Raji (cell line): ENCODE results near the gene SUSD4.

ENCODE experiments used
- POLR2A ChIP-seq: IDR thresholded peaks from 2 replicates; pipeline ENCODE4 v1.6.1; 2011; ENCODE audit warnings: low read depth, low read length, control low read depth; ENCODE audit not compliant: insufficient read depth

Gene SUSD4

GRCh38 chr1:223258751-223259198 is 105.2 kb downstream of the SUSD4 start:
- no peak for TF ChIP-seq POLR2A

GRCh38 chr1:223257856-223258550 is 106.0 kb downstream of the SUSD4 start:
- no peak for TF ChIP-seq POLR2A

GRCh38 chr1:223256034-223256433 is 107.9 kb downstream of the SUSD4 start:
- TF ChIP-seq POLR2A = no peak

DNA sequence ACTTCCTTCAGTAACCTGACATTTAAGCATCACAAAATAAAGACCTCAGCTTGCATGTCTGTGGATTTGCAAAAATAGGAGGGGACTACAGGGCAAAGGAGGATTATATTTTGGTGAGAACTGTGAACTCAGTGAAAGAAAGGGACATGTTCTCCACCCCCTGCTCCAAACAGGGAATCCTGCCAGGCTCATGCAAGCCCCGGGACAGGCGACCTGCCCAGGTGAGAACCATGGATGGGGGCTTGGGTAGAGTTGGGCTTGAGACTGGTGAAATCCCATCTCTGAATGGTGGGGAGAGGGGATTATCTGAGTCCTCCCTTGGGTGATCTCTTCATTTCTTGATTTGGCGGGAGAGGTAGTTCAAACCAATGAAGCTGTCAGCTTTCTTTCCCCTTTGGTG is 110.1 kb downstream of the SUSD4 start:
- TF ChIP-seq POLR2A = no peak

GRCh38 chr1:223250632-223251015 is 113.4 kb downstream of the SUSD4 start:
- TF ChIP-seq POLR2A = no peak

- TF ChIP-seq POLR2A = no peak
Observed at GRCh38 chr1:223249854-223250631, 113.9 kb downstream of the SUSD4 start.

DNA sequence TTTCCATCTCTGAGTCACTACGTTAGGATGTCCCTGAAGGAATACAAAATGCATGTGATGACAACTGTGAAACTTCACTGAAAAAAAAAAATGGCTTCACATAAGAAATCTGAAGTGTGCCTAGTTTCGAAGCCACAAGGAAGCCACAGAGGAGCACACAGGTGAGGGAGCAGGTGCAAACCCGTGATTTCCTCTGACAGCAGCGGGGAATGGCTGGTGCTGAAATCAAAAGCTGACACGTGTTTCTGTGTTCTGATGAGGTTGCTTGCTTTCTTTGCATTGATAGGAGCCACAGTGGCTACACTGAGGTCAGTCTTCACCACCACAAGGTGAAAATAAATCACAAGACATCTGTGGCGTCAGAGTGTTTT is 115.2 kb downstream of the SUSD4 start:
- TF ChIP-seq POLR2A = no peak

- no peak for TF ChIP-seq POLR2A
Observed at GRCh38 chr1:223248001-223248769, 115.8 kb downstream of the SUSD4 start.

DNA sequence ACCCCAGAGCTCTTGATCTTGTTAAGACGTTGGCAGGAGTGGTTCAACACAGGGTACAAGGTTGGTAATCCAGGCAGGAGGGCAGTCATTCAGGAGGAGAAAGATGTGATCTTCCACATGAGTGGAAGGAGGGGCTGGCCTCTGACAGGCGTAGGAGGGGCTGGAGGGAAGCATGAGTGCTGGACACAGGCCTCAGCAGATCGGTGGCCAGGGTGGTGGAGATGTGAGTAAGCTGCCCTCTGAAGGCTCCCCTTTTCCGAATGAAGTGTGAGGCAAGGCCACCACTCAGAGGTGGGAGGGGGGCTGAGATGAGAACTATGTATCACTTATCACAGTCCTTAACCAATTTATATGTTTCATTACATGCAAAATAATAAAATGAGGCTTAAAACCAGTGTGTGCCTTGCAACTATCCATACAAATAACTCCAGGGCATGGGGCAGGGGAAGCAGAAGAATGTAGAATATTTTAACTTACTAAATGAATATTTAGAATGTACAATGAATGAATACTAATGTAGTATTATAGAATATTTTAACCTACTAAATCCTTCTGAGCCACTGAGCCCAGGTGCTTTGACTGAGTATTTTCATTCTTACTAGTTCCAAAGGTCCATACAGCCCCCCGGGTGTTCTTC is 117.4 kb downstream of the SUSD4 start:
- no peak for TF ChIP-seq POLR2A

DNA sequence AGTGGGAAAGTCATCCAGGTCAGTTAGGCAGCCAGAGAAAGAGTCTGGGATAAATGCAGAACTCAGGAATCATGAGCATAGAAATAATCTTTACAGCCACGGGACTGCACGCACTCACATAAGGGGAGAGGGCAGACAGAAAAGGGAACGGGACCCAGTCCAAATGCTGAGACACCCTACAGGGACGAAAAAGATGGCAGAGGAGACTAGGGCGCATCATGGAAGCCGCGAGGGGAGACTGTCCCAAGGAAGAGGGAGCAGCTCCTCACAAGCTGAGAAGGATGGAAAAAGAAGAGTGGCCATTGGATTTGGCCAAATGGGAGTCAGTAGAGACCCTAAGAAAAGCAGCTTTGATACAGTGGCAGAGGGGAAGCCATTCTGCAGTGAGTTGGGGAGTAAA is 118.0 kb downstream of the SUSD4 start:
- no peak for TF ChIP-seq POLR2A

DNA sequence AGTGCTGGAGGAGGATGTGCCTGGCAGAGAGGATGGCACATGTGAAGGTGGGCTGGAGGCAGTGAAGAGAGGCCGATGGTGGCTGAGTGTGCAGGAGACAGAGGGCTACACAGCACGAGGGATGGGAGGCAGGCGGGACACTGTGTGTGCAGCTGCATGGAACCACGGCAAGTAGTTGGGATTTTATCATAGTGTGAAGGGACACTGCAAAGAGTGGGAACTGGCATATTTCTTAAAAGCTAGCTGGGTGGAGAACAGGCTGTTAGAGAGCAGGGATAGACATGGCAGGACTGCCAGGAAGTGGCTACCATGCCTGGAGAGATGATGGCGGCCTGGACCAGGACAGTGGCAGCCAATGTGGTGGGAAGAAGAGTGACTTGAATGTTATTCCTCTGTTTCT is 118.6 kb downstream of the SUSD4 start:
- TF ChIP-seq POLR2A = no peak

GRCh38 chr1:223244366-223245103 is 119.4 kb downstream of the SUSD4 start:
- no peak for TF ChIP-seq POLR2A

DNA sequence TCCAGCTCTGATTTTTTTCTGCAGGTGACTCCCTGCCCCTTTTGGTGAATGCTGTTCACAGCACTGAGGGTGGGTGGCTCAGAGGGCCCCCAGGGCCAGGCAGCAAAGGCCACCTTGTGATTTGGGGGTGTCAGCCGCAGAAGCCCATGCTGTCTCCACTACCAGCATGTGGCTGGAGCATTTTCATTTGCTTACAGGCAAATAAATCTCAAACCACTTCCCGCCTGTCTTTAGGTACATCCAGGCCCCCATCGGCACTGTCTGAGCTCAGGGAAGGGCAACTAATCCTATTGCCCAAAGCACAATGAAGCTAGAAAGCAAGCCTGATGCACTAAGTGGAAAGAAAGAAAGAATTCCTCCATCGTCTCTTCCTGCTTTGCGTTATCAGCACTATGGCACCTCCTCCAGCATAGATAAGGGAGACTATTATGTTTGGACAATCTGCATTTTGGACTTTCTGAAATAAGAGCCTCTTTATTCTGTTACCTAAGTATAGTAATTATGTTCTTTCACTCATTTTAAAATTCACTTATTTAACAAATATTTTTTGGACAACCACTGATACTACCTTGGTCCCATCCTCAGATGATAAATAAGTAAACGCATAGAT is 120.4 kb downstream of the SUSD4 start:
- TF ChIP-seq POLR2A = no peak

- no peak for TF ChIP-seq POLR2A
Observed at GRCh38 chr1:223242971-223243370, 121.0 kb downstream of the SUSD4 start.
